ENCODE data around the gene PCDH9.

The PCDH9 gene

DNA sequence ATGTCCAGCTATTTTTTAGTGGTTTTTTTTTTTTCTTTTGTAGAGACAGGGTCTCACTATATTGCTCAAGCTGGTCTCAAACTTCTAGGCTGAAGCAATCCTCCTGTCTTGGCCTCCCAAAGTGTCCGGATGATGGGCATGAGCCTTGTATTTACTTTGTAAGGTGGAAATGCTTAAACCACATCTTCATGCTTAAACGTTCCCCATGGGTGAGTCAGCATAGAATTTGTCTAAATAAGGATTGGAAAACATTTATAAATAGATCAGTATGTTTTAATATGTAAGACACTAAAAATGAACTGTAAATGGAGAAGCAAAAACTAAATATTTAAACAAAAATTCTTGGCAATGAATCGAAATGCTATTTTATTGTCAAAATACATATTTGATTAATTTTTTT, 698.0 kb downstream of the PCDH9 start:
- TF ChIP-seq, protein P1, sequence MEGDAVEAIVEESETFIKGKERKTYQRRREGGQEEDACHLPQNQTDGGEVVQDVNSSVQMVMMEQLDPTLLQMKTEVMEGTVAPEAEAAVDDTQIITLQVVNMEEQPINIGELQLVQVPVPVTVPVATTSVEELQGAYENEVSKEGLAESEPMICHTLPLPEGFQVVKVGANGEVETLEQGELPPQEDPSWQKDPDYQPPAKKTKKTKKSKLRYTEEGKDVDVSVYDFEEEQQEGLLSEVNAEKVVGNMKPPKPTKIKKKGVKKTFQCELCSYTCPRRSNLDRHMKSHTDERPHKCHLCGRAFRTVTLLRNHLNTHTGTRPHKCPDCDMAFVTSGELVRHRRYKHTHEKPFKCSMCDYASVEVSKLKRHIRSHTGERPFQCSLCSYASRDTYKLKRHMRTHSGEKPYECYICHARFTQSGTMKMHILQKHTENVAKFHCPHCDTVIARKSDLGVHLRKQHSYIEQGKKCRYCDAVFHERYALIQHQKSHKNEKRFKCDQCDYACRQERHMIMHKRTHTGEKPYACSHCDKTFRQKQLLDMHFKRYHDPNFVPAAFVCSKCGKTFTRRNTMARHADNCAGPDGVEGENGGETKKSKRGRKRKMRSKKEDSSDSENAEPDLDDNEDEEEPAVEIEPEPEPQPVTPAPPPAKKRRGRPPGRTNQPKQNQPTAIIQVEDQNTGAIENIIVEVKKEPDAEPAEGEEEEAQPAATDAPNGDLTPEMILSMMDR (conservative IDR thresholded peaks at IDR 0.05; ENCODE audit: low read depth, low read length) = no peak
- H3K4me3 ChIP-seq (ENCODE audit: low read depth, low read length) = no peak overlapping the region
- peak; percentile 90 for DNase-seq (ENCODE audit: low read depth)

DNA sequence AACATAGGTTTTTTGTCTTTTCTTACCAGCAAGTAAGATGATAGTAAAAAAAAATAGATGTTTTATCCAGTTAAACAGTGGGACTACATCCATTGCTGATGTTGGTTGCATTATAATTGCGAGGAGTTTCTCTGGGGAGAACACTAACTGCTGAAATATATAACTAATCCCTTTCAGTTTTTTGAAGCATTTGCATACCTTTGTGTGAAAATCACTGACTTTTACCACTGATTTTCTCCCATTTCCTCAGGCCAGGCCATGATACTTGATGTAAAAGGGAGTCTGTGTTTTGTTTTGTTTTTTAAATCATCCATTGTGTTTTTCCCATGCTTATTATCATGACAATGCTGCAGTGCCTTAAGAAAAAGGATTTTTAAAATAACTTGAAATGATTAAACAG, 699.5 kb downstream of the PCDH9 start:
- DNase-seq (ENCODE audit: low read depth) = no peak
- no peak overlapping the region for H3K4me3 ChIP-seq (ENCODE audit: low read depth, low read length)
- TF ChIP-seq, protein P1 (conservative IDR thresholded peaks at IDR 0.05; ENCODE audit: low read depth, low read length) = no peak

DNA sequence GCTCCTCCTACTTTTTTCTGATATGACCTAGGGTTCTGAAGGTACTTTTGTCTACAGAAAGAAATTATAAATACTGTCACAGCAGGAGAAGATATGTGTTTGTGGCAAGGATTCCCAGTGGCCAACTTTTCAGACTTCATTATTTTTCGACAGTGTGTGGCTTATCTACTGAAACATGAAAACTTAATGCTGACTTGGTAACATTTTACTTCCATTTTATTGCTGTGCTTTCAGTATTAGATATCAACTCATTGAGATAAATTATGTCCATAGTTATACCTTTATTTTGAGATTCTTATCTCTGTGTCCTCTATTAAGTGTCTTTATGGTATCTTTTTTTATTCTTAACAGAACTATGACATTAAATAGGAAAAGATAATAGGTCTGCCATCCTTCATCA, 700.0 kb downstream of the PCDH9 start:
- no peak overlapping the region for H3K4me3 ChIP-seq (ENCODE audit: low read depth, low read length)
- TF ChIP-seq, protein P1 (conservative IDR thresholded peaks at IDR 0.05; ENCODE audit: low read depth, low read length) = no peak
- no peak for DNase-seq (ENCODE audit: low read depth)

DNA sequence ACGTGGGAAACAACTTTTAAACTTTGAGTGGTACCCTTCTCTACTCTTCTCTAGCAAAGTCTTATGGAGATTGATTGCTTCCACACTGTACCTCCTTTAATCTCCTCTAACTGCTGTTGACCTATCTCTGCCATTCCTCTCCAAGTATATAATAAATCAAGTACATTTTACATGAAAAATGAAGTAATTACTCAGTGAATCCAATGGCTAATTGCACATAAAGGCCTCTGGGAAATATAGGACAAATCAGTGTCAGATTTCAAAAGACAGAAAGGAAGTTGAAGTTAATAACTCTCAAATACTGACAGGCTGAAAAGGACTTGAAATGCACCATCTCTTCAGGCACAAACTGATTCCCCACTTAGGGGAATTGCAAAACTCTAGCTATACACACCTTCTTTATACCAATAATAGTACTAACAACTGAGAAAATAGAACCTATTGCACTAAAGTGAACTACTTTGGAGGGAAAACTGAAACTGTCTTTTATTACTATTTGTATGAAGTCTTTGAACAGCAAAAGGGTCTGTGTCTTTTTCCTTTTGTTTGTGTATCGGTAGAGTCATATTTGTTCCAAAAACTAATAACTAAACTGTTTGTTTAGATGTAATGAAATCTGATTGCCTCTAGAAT, 701.1 kb downstream of the PCDH9 start:
- no peak for DNase-seq (ENCODE audit: low read depth)
- no peak overlapping the region for H3K4me3 ChIP-seq (ENCODE audit: low read depth, low read length)
- TF ChIP-seq, protein P1 (conservative IDR thresholded peaks at IDR 0.05; ENCODE audit: low read depth, low read length) = no peak

DNA sequence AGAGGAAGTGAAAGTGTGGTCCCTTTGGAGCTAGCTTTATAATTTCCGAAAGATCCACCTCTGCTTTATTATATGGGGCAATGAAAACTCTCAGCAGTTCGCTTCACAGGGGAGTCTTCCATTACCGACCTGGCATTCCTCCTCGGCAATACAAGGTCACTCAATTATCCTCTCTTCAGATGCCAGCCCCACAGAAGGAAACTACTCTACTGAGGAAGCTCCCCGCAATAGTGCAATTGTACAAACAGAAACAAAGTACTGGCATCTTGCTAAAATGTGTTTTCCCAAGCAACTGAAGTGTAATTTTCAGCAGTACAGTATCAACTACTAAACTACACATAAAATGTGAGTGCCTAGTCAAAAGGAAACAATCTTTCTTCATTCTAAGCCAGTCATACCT, 702.0 kb downstream of the PCDH9 start:
- H3K4me3 ChIP-seq (ENCODE audit: low read depth, low read length) = no peak overlapping the region
- TF ChIP-seq, protein P1 (conservative IDR thresholded peaks at IDR 0.05; ENCODE audit: low read depth, low read length) = no peak
- DNase-seq (ENCODE audit: low read depth) = no peak

DNA sequence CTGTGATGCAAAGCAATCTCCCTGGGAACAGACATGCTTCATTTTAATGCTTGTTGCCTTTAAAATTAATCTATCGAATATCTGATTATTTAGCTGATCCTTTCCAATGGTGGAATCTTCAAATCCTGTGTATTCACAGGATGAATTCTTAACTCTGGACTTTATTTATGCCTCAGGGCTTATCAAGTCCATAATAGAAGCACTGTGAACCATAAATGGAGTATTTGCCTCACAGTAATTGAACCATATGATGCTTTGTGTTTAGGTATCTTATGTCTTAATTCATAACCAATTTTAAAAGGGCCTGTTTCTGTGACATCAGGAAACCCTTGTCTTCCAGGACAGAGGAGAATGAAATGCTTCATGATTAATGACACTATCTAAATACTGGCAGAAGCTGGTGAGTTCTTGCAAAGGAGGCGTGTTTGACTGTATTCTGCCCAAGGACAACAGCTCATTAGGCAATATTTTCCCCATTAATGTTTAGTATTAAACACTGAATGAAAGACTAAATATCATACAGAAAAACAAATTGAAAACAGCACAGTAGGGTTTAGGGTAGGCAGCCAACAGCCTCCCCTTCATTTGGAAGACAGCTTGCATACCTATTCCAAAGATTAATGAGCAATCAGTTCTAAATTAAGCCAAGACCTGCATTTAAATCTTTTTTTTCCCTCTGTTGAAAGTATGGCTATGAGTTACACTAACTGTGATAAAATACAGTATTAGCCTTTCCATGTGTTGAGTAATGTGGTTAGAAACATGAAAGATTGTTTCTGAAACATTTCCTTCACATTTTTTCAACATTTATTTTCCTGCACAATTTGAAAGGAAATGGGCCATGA, 709.4 kb downstream of the PCDH9 start:
- H3K4me3 ChIP-seq (ENCODE audit: low read depth, low read length) = no peak overlapping the region
- no peak for DNase-seq (ENCODE audit: low read depth)
- TF ChIP-seq, protein P1 (conservative IDR thresholded peaks at IDR 0.05; ENCODE audit: low read depth, low read length) = no peak
